ENCODE data around the gene SLC34A3.
A peak's percentile ranks its signal among the peaks of the same experiment; 100 is the strongest.

Gene SLC34A3

DNA sequence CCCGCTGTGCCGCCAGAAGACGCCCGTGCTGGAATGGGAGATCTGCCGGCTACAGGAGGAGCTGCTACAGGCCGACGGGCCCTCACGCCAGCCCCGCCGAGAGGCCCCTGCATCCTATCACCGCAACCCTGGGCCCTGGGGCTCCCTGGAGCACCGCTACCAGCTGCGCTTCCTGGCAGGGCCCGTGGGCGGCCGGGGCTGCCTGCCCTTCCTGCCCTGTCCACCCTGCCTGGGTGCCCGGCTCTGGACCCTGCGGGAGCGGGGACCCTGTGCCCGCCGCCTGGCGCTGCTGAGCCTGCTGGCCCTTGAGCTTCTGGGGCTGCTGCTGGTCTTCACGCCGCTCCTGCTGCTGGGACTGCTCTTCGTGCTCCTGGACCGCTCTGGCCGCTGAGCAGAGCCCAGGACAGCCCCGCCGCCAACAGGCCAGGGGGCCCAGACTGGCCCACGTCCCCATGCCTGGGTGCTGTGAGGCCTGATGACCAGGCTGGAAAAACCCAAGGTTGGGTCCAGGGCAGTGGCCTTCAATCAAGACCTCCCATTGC lies 12.4 kb upstream of the SLC34A3 start:
- H3K4me1 Mint-ChIP-seq, result peaks cover 9 to 11% of the 10 kb centered on the region in 2 donors
- peak overlapping the region in 1 of 2 donors; percentile 30 for H3K4me3 Mint-ChIP-seq
- H3K27ac Mint-ChIP-seq, result no peak overlapping the region
- DNase-seq (no peak), ATAC-seq (replicated peaks) (no peak)
- H3K36me3 Mint-ChIP-seq, result peaks cover 10 to 15% of the 10 kb centered on the region in 2 donors
- no peaks in the 10 kb centered on the region for H3K27me3 Mint-ChIP-seq
- no peaks in the 10 kb centered on the region for H3K9me3 Mint-ChIP-seq

DNA sequence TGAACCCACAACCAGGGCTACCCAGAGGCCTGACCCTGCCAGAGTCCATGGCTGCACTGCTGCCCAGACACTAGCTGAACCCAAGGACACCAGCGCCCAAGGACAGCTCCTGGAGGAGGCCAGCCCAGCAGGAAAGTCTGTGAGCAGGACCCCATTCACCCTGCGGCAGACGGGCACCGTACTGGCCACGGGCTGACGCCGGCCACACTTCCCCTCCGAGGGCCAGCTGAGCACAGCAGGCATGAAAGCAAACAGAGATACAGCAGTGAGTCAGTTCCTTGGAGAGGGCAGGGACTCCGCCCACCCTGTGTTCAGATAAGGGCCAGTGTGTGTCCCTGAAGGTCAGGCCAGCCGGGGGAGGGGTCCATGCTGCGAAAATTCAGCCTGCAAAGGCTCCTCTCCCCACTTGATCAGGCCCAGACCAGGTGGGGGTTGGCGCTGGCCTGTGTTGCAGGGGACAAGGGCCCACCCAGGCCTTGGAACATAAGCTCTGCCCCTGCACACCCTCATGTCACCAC lies 11.9 kb upstream of the SLC34A3 start:
- H3K27ac Mint-ChIP-seq, result no peak overlapping the region
- H3K9me3 Mint-ChIP-seq, result no peaks in the 10 kb centered on the region
- no peaks in the 10 kb centered on the region for H3K27me3 Mint-ChIP-seq
- no peak for ATAC-seq (replicated peaks)
- H3K4me3 Mint-ChIP-seq, result peak overlapping the region in 1 of 2 donors; percentile 30
- H3K36me3 Mint-ChIP-seq, result peaks cover 10 to 15% of the 10 kb centered on the region in 2 donors
- peaks cover 9 to 12% of the 10 kb centered on the region in 2 donors for H3K4me1 Mint-ChIP-seq
- no peak for DNase-seq

DNA sequence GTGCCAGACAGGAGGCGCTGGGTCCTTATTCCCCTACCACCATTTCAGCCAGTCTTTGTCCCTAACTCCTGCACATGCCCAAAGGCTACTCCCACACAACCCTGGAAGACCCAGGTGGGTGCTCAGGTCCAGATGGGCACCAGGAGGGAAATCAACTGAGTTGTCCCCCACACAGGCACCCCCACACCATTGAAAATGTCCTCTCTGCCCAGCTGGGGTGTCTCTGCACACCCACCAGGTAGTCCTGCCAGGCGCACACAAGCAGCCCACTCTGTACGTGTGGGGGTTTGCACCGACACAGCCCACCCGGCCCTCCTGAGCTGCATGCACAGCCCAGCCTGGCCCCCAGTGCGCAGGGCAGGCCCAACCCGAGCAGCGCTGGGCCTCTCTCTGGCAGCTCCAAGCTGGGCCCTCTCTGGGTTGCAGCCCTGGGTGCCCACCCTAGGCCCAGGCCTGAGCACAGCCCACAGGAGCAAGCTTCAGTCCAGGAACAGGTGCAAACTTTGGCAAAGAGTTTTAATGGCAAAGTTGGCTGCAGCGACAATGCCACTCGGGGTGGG lies 10.9 kb upstream of the SLC34A3 start:
- peak overlapping the region; percentile 5 to 37 for H3K4me3 Mint-ChIP-seq
- H3K36me3 Mint-ChIP-seq, result peaks cover 8 to 11% of the 10 kb centered on the region in 2 donors

DNA sequence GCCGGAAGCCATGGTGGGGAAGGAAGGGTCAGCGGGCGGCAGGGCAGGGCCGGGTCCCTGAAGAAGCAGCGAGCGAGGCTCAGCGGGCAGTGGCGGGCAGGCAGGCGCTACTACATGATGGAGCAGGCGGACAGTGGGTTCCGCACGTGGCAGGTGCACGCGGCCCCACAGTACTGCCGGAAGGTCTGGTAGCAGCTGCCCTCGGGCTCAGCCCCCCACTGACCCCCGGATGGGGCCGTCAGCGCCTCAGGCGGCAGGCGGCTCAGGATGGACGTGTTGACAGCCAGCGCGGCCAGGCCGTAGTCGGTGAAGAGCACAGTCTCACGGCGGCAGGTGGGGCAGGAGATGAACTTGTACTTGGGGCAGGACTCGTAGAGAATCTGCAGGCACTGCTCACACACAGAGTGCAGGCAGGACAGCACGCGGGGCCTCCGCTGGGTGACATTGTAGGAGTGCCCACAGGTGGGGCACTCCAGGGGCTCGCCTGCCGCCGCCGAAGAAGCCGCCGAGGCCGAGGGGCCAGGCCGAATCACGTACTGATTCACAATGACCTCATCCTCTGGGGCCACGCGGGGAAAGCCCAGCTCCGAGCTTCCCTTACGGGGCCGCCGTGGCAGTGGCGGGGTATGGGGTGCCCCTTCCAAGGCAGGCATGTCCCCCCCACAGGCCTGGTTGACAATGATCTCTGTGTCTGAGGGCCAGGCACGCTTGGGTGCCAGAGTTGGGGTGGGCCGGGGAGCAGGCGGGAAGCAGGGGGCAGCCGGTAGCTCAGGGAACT lies 10.2 kb upstream of the SLC34A3 start:
- Mint-ChIP-seq H3K27ac (peak overlapping the region; percentile 62), H3K36me3 (peaks cover 5 to 6% of the 10 kb centered on the region in 2 donors), H3K4me1 (peaks cover 12 to 25% of the 10 kb centered on the region in 2 donors), H3K9me3 (no peaks in the 10 kb centered on the region), H3K4me3 (peak overlapping the region; percentile 48 to 73), H3K27me3 (no peaks in the 10 kb centered on the region)
- DNase-seq (no peak), ATAC-seq (replicated peaks) (no peak)

More for the DNA sequence above, 10.9 kb upstream of the SLC34A3 start:
- H3K27me3 Mint-ChIP-seq, result no peaks in the 10 kb centered on the region
- no peaks in the 10 kb centered on the region for H3K9me3 Mint-ChIP-seq
- peaks cover 9 to 19% of the 10 kb centered on the region in 2 donors for H3K4me1 Mint-ChIP-seq
- no peak for ATAC-seq (replicated peaks)
- peak overlapping the region; percentile 57 for H3K27ac Mint-ChIP-seq
- no peak for DNase-seq

DNA sequence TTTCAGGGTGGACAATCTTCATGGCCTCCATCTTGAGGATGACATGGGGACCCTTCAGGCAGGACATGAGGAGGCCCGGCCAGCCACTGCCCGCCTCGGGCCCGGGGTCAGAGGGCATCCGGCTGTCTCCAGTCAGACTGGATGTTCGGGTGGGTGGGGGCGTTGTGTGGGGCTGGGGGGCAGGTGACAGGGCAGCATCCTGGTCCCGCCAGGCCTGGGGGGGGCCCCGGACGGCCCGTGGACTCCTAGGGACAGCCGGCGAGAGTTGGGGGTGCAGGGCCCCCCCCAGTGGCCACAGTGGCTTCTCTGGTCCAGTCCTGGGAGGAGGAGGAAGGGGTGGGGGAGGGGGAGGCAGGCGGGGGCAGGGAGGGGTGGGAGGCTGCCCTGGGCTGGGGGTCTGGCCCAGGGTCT lies 9.6 kb upstream of the SLC34A3 start:
- Mint-ChIP-seq H3K36me3 (peaks cover 0 to 5% of the 10 kb centered on the region in 2 donors), H3K9me3 (no peaks in the 10 kb centered on the region), H3K4me3 (peak overlapping the region; percentile 48 to 73), H3K4me1 (peaks cover 10 to 27% of the 10 kb centered on the region in 2 donors), H3K27me3 (no peaks in the 10 kb centered on the region), H3K27ac (peak overlapping the region; percentile 62)
- DNase-seq, result no peak
- no peak for ATAC-seq (replicated peaks)

DNA sequence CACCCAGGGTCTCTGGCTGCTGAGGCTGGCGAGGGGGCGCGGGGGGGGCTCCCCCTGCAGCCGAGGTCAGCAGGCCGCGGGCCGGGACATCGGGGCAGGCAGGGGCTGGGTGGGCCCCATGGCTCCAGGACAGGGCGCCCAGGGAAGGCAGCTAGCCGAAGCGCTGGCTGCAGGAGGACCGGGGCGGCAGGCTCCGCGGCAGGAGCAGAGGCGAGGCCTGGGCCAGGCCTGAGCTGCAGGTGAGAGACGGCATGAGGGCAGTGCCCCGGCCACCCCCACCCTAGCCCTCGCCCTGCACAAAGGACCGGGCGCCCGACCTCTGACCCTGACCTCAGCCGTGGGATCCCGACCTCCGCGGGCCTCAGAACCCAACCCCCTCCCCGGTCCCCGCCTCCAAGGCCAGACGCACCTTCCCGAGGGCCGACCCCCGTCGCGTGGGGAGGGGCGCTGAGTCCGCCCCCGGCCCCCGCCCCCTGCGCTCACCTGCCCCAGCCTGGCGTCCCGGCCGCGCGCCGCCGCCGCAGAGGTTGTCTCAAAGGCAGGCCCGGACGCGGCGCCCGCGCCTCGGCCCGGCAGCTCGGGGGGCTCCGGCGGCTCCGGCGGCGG lies 9.1 kb upstream of the SLC34A3 start:
- peak overlapping the region in 1 of 2 donors; percentile 22 for H3K4me3 Mint-ChIP-seq

DNA sequence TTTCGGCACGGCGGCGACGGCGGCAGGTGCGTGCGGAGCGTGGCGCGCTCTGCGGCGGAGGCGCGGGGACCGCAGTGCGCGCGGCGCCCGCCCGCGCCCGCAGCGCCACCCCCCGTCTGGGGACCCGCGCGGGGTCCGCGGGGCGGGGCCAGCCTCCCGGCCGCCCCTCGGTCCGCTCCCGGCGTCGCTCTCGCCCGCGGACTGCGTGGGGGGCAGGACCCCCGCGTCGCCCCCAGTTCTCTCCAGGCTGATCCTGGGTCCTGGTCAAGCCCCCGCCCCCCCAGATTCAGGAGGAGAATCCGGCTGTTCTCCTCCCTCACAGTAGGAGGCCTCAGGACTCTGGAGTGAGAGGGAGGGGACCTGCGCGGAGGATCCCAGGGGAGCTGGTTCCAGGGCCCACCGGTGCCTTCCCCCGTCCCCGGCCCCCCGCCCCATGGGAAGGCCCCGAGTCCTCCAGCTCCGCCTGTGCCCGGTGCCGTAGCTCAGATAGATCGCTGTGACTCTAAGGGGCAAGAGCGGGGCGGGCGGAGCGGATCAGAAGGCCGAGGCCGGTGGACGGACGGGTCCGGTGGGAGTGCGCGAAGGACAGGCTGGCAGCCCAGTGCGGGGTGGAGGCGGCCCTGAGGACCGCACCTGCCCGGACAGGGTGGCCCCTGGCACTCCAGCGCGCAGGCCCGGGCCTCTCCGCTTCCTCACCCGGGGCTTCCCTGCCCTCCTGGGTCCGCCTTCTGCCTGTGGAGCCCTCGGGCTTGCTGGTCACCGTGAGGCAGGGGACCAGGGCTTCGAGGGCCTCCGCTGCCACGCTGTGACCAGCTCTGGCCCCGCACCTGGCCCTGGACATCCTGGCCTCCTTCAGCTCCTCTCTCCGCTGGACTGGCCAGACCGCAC lies 8.3 kb upstream of the SLC34A3 start, which contains the start of gene RNF208:
Gene RNF208 (minus strand): TSS at position 51 of the 888 bp plus-strand sequence. CDS start 1,028 bp downstream, outside the sequence.
- peaks cover 1 to 4% of the 10 kb centered on the region in 2 donors for H3K27me3 Mint-ChIP-seq
- DNase-seq (no peak), ATAC-seq (replicated peaks) (peak in 1 of 2 donors; percentile 8)
- H3K4me1 Mint-ChIP-seq, result peaks cover 11 to 25% of the 10 kb centered on the region in 2 donors
- peak within 1 kb of the TSS; percentile 91 for H3K27ac Mint-ChIP-seq
- no peaks in the 10 kb centered on the region for H3K9me3 Mint-ChIP-seq
- peaks cover 0 to 5% of the 10 kb centered on the region in 2 donors for H3K36me3 Mint-ChIP-seq
- H3K4me3 Mint-ChIP-seq, result peak within 1 kb of the TSS; percentile 83 to 92

More for the DNA sequence above, 9.1 kb upstream of the SLC34A3 start:
- ATAC-seq (replicated peaks), result no peak
- DNase-seq, result no peak
- Mint-ChIP-seq H3K36me3 (peaks cover 0 to 5% of the 10 kb centered on the region in 2 donors), H3K27me3 (peaks cover 0 to 4% of the 10 kb centered on the region in 2 donors), H3K4me1 (peaks cover 10 to 27% of the 10 kb centered on the region in 2 donors), H3K9me3 (no peaks in the 10 kb centered on the region), H3K27ac (no peak overlapping the region)

DNA sequence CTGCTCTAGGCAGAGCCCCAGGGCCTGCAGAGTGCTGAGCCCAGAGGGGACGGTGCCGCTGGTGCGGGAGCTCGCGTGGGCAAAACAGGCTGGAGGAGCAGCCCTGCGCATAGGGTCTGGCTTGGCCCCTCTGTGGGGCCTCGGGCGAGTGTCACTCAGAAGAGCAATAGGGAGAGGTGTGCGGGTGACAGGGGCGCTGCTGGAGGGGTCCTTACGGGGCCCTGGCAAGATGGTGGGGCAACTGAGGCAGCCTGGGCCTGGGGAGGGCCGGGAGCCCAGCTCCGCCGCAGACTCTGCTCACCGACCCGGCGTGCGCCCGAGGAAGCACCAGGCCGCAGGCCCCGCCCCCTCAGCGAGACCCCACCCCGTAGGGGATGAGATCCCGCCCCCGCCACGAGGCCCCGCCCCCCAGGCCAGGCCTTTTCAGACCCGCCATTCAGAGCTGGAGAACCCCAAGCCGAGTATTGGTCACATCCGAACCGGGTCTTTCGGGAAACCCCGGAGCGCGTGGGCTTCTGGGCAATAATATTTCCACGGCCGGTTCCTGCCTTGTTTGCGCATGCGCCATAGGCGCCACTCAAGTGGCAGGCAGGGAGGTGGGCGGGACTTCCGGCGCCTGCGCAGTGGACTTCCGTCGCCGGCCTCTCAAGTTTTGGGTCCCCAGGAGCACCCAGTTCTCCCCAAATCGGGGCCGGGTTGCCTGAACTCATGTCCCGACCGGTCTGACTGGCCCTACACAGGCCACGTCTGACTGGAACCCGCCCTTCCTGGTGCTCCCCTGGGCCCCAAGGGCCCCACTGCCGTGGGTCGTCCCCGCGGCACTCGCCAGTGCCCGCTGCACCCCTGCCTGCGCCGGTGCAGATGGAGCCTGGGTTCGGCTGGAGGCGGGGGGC lies 7.4 kb upstream of the SLC34A3 start:
- H3K36me3 Mint-ChIP-seq, result peaks cover 0 to 5% of the 10 kb centered on the region in 2 donors
- peaks cover 14 to 30% of the 10 kb centered on the region in 2 donors for H3K4me1 Mint-ChIP-seq
- H3K27me3 Mint-ChIP-seq, result peaks cover 6 to 8% of the 10 kb centered on the region in 2 donors
- H3K9me3 Mint-ChIP-seq, result no peaks in the 10 kb centered on the region
- peak overlapping the region; percentile 83 to 92 for H3K4me3 Mint-ChIP-seq
- H3K27ac Mint-ChIP-seq, result peak overlapping the region; percentile 91
- peak; percentile 99 for DNase-seq
- ATAC-seq (replicated peaks), result peak; percentile 84 to 85

DNA sequence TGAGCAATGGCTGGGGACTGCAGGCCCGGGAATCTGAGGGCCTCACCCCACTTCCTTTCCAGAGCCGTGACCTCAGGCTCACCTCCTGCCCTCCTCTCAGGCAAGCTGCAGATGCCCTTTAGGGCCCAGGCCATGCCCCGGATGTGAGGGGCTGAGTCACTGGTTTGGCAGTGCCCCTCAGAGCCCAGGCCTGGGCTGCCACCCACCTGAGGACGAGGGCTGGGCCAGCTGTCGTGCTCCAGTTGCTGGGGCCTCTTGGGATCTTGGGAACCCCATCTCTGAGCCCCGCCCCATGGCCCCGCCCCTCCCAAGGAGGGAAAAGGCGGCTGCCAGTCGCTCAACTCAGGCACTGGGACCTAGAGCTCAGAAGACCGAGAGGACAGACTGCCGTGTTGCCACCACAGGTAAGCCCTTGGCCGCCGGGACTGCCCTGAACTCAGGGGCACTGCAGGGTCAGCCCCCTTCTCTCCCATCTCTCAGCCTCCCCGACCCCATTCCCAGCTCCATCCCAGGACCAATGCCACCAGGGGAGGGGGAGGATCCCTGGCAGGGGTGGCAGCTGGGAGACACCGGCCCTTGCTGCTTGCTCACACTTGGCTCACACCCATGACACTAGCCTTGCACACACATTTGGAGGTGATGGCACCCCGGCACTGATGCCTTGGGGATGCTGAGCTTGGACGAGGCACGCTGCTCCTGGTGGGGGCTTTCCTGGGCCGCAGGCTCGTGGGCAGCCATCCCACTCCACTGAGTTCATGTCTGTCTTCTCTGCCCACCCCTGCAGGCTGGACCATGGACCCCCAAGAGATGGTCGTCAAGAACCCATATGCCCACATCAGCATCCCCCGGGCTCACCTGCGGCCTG lies 5.6 kb upstream of the SLC34A3 start, which contains the start of gene CYSRT1:
Gene CYSRT1 (plus strand): TSS at position 345 of the 865 bp plus-strand sequence. CDS start 448 bp downstream, at position 793.
- Mint-ChIP-seq H3K27me3 (peaks cover 12 to 18% of the 10 kb centered on the region in 2 donors), H3K4me3 (peak within 1 kb of the TSS; percentile 83 to 92), H3K36me3 (no peaks in the 10 kb centered on the region), H3K4me1 (peaks cover 14 to 30% of the 10 kb centered on the region in 2 donors), H3K27ac (peak within 1 kb of the TSS; percentile 91), H3K9me3 (no peaks in the 10 kb centered on the region)
- DNase-seq (no peak), ATAC-seq (replicated peaks) (no peak)

DNA sequence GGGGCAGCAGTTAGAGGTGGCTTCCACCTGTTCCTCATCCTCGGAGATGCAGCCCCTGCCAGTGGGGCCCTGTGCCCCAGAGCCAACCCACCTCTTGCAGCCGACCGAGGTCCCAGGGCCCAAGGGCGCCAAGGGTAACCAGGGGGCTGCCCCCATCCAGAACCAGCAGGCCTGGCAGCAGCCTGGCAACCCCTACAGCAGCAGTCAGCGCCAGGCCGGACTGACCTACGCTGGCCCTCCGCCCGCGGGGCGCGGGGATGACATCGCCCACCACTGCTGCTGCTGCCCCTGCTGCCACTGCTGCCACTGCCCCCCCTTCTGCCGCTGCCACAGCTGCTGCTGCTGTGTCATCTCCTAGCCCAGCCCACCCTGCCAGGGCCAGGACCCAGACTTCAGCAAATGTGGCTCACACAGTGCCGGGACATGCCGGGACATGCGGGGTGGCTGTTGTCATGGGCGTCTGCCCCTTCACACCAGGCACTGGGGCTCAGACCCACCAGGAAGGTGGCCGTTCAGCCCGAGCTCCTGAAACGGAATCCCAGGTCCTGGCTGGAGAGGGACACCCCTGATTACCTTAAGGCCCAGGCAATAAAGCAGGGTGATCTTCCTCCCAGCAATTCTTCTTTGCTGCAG lies 4.9 kb upstream of the SLC34A3 start:
- ATAC-seq (replicated peaks), result no peak

DNA sequence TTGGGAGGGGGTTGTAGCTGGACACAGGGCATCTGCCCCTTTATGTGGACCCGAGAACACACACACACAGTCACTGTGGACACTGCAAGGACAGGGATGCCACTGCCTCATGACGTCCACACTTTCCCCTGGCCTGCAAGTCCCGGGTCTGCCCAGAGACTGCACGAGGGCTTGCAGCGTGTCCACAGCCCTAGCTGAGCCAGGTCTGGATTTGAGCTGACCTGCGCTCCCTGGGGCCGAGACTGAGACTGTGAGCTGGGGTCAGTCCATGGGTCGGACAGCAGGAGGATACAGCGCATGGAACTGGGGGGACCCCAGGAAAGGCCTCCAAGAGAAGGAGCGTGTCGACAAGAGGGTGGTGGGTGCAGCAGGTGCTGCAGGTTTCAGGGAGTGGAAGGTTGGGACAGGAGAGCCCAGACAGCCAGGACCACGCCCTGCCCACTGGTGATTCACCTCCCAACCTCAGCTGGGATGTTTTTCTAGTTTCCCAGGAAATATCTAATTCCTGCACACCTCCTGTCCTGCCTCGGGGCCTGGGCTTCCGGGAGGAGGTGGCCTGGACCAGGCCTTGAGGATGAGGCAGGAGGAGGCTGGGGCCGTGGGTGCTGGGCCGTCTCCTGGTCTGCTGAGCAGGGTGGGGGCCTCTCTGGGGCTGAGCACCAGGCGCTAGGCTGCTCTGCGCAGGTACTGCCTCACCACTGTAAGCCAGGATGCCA lies 4.2 kb upstream of the SLC34A3 start:
- H3K27ac Mint-ChIP-seq, result peak overlapping the region; percentile 83
- no peak overlapping the region for H3K4me3 Mint-ChIP-seq
- ATAC-seq (replicated peaks) (no peak), DNase-seq (no peak)
- H3K36me3 Mint-ChIP-seq, result no peaks in the 10 kb centered on the region
- H3K27me3 Mint-ChIP-seq, result peaks cover 12 to 18% of the 10 kb centered on the region in 2 donors
- no peaks in the 10 kb centered on the region for H3K9me3 Mint-ChIP-seq
- peaks cover 13 to 30% of the 10 kb centered on the region in 2 donors for H3K4me1 Mint-ChIP-seq

More for the DNA sequence above, 4.9 kb upstream of the SLC34A3 start:
- Mint-ChIP-seq H3K27me3 (peaks cover 12 to 18% of the 10 kb centered on the region in 2 donors), H3K4me1 (peaks cover 14 to 30% of the 10 kb centered on the region in 2 donors), H3K27ac (no peak overlapping the region), H3K4me3 (no peak overlapping the region), H3K9me3 (no peaks in the 10 kb centered on the region), H3K36me3 (no peaks in the 10 kb centered on the region)
- no peak for DNase-seq
